Activated CD4-positive, alpha-beta T cell treated with anti-CD3 and anti-CD28 coated beads for 36 hours (primary cell): ENCODE results near the gene NXNL2. TPM values are rescaled to one million over a fixed set of nuclear protein-coding genes. Genes with fewer than 3 reads are reported as not detected.

Source experiments
- ATAC-seq: fragments of 200-7000 bp; cut with Tn5 transposase; one replicate; pipeline ENCODE4 v1.10.0; 2021; ENCODE audit warnings: mild to moderate bottlenecking, moderate library complexity
- CTCF ChIA-PET: fragments of 350-600 bp; sonication (Branson Sonifier 250); formaldehyde crosslinking; loops from one replicate; lab custom pipeline; 2021; ENCODE audit warnings: antibody characterized with exemption; lab: Charles Lee
- POLR2A ChIA-PET: fragments of 350-600 bp; sonication (Branson Sonifier 250); formaldehyde crosslinking; loops from one replicate; lab custom pipeline; 2021; ENCODE audit warnings: antibody characterized with exemption, inconsistent platforms; lab: Charles Lee
- DNase-seq: peaks from one replicate; pipeline ENCODE4 v3.0.0-alpha.2; 2020
- H3K27ac Mint-ChIP-seq: one replicate; pipeline ENCODE4 v1.8.0; 2021; ENCODE audit warnings: mixed read lengths
- H3K27me3 Mint-ChIP-seq: one replicate; pipeline ENCODE4 v1.8.0; 2021; ENCODE audit warnings: mixed read lengths
- H3K36me3 Mint-ChIP-seq: one replicate; pipeline ENCODE4 v1.8.0; 2021; ENCODE audit warnings: low read depth, mixed read lengths
- H3K4me1 Mint-ChIP-seq: one replicate; pipeline ENCODE4 v1.8.0; 2021; ENCODE audit warnings: mixed read lengths
- H3K4me3 Mint-ChIP-seq: one replicate; pipeline ENCODE4 v1.8.0; 2021; ENCODE audit warnings: mild to moderate bottlenecking, moderate library complexity, mixed read lengths
- H3K9me3 Mint-ChIP-seq: one replicate; pipeline ENCODE4 v1.8.0; 2021; ENCODE audit warnings: low read depth, mixed read lengths
- intact Hi-C, 2 experiments: fragments of 100-400 bp; cut with DNase I in 1 of 2; cut with micrococcal nuclease in 1 of 2; formaldehyde crosslinking; loops; one replicate each; pipeline versions ENCODE4 v1.14.2 to v1.15.1; 2022 to 2024; cut with DNase I, micrococcal nuclease
- total RNA-seq, 2 experiments: library from RNA; stranded (reverse); gene quantifications; one replicate each; pipeline ENCODE4 v1.2.3, GENCODE V29; 2021

The NXNL2 gene
- total RNA-seq, 2 experiments from 2014 or later: not detected

- Mint-ChIP-seq H3K27me3 (peaks cover 16% of the 10 kb centered on the region), H3K4me1 (peaks cover 5% of the 10 kb centered on the region), H3K4me3 (no peak overlapping the region), H3K36me3 (no peaks in the 10 kb centered on the region), H3K27ac (no peak overlapping the region), H3K9me3 (no peaks in the 10 kb centered on the region)
- DNase-seq: no peak
- no peak for ATAC-seq
- intact Hi-C loops: no loop called here
- ChIA-PET CTCF (interaction anchor here (0.7 kb wide), 1 partner anchor 305 kb away, joined by 3 read pairs; no protein-coding TSS in a partner anchor), POLR2A (no interaction called here)
Measured at GRCh38 chr9:88553350-88553749, 18.4 kb downstream of the NXNL2 start.

DNA sequence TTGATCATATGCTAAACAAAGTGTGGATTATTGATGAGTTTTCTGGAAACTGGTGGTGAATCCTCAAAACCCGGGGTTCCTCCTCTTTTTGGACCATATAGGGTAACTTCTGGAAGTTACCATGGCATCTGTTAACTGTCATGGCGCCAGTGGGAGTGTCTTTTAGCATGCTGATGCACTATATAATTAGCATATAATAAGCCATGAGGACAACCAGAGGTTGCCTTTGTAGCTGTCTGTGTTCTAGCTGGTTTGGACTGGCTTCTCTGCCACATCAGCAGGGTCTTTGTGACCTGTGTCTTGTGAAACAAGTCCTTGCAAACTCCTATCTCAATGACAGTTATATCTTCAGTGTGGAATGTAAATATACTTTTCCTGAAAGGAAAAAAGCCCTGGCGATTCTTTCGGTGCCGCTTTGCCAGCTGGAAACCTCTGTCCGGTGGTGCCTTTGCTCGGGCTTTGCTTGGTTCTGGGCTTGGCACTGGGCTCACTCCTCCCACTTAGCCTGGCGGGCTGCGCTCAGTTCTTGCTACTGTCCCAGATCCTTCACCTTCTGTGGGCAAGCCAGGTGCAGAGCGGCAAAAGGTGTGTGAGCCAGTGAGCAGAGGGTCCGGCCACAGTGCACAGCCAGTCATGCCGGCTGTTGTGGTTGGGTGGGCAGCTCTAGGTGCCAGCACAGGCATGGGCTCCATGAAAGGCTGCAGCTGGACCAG lies 20.4 kb downstream of the NXNL2 start:
- CTCF ChIA-PET: no interaction called here
- no peaks in the 10 kb centered on the region for H3K36me3 Mint-ChIP-seq
- DNase-seq (no peak), ATAC-seq (no peak)
- POLR2A ChIA-PET: no interaction called here
- H3K9me3 Mint-ChIP-seq: no peaks in the 10 kb centered on the region
- H3K4me1 Mint-ChIP-seq: peaks cover 5% of the 10 kb centered on the region
- H3K4me3 Mint-ChIP-seq: no peak overlapping the region
- H3K27ac Mint-ChIP-seq: no peak overlapping the region
- peaks cover 15% of the 10 kb centered on the region for H3K27me3 Mint-ChIP-seq
- intact Hi-C loops: no loop called here

GRCh38 chr9:88559661-88560060 lies 24.7 kb downstream of the NXNL2 start:
- no peak for DNase-seq
- no peak for ATAC-seq
- Mint-ChIP-seq H3K36me3 (no peaks in the 10 kb centered on the region), H3K4me3 (no peak overlapping the region), H3K27me3 (peaks cover 7% of the 10 kb centered on the region), H3K9me3 (no peaks in the 10 kb centered on the region), H3K4me1 (no peaks in the 10 kb centered on the region), H3K27ac (no peak overlapping the region)
- intact Hi-C loops: no loop called here
- CTCF ChIA-PET: no interaction called here
- POLR2A ChIA-PET: no interaction called here

DNA sequence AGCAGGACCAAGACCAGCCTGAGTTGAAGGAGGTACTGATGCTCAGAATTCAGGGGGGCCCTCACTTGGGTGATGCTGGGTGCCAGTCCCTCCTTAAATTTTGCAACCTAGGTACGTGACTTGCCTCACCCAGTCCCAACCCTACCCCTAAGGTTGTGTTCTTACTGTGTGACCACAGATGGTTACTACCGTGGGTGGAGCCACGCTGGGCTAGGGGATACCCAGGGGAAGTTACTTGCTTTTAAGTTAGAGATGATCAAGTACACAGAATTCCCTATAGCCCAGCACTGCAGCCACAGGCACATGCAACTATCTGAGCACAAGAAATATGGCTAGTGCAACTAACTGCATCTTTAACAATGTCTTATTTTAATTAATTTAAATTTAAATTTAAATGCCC lies 32.9 kb downstream of the NXNL2 start:
- Mint-ChIP-seq H3K27ac (no peak overlapping the region), H3K9me3 (no peaks in the 10 kb centered on the region), H3K36me3 (no peaks in the 10 kb centered on the region), H3K4me3 (no peak overlapping the region), H3K4me1 (peaks cover 2% of the 10 kb centered on the region), H3K27me3 (peaks cover 2% of the 10 kb centered on the region)
- ChIA-PET POLR2A (no interaction called here), CTCF (no interaction called here)
- intact Hi-C loops: no loop called here
- DNase-seq (peak; percentile 58), ATAC-seq (peak; percentile 80)

- DNase-seq (no peak), ATAC-seq (no peak)
- Mint-ChIP-seq H3K36me3 (no peaks in the 10 kb centered on the region), H3K9me3 (no peaks in the 10 kb centered on the region), H3K27me3 (peaks cover 12% of the 10 kb centered on the region), H3K4me3 (no peak overlapping the region), H3K4me1 (peaks cover 2% of the 10 kb centered on the region), H3K27ac (no peak overlapping the region)
- intact Hi-C loops: no loop called here
- POLR2A ChIA-PET: no interaction called here
- CTCF ChIA-PET: no interaction called here
Measured at GRCh38 chr9:88571419-88571818, 36.4 kb downstream of the NXNL2 start.

GRCh38 chr9:88572684-88573083 lies 37.7 kb downstream of the NXNL2 start:
- peaks cover 16% of the 10 kb centered on the region for H3K27me3 Mint-ChIP-seq
- peaks cover 1% of the 10 kb centered on the region for H3K4me1 Mint-ChIP-seq
- H3K27ac Mint-ChIP-seq: no peak overlapping the region
- DNase-seq (no peak), ATAC-seq (no peak)
- intact Hi-C loops: no loop called here
- no peaks in the 10 kb centered on the region for H3K9me3 Mint-ChIP-seq
- ChIA-PET CTCF (no interaction called here), POLR2A (no interaction called here)
- no peaks in the 10 kb centered on the region for H3K36me3 Mint-ChIP-seq
- no peak overlapping the region for H3K4me3 Mint-ChIP-seq

DNA sequence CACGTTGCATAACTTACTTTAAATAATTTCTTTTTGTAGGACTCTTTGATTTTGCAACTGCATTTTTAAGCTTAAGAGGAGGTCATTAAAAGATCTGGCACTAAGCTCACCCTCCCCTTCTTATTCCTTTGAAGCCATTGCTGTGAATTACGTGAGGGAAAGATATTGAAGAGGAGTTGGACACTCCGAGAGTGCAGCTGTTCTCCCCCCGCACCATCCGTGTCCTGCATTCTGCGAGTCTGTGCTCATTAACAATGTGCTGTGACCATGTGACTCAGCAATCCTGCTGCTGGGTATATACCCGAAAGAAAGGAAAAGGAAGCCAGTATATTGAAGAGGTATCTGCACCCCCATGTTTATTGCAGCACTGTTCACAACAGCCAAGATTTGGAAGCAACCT lies 40.0 kb downstream of the NXNL2 start:
- Mint-ChIP-seq H3K27me3 (peaks cover 14% of the 10 kb centered on the region), H3K9me3 (no peaks in the 10 kb centered on the region), H3K4me3 (no peak overlapping the region), H3K4me1 (no peaks in the 10 kb centered on the region), H3K27ac (no peak overlapping the region), H3K36me3 (no peaks in the 10 kb centered on the region)
- ChIA-PET CTCF (no interaction called here), POLR2A (no interaction called here)
- ATAC-seq (no peak), DNase-seq (no peak)
- intact Hi-C loops: loop anchor here (5.0 kb wide), 2 partner anchors 427 to 468 kb away; no protein-coding TSS in a partner anchor

- POLR2A ChIA-PET: no interaction called here
Measured at GRCh38 chr9:88577256-88578120, 42.5 kb downstream of the NXNL2 start.

DNA sequence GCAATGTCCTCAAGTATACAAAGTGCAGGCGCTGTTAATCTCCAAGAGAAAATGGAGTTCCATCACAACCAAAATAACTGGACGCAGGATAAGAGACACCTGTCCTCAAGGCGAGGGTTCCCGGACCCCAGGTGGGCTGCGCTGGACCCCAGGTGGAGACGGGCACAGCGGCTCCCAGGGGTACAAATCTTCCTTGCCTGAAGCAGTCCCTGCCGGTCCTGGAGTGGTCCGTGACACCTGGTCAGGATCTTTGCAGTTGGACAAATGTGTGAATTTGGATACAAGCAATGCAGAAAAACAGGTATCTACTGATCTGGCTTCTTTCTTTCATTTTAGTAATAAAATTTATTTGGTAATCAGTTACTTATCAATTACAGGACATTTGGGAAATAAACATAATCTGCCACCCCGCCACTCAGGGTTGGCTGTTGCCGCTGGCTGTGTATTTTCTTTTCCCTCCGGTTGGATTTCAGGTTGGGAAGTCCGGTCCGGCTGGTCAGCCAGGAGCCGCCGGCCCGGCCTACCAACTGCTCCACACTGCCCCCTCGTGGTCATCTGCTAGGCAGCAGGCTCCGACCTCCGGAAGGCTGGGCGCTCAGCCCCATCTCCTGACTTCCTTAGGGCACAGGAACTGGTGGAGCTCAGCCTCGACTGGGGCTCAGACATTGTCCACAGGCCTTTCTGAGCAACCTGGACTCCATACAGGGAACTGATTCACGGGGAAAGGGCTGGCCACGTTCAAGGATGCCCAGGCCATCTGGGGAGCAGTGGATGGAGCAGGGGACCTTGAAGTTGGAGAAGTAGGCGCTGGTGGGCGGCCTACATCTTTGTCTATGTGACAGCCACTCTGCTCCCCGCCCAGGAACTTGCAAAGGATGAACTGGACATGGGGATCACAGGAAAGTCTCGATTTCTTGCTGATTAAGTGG lies 43.4 kb downstream of the NXNL2 start:
- Mint-ChIP-seq H3K27ac (no peak overlapping the region), H3K4me1 (no peaks in the 10 kb centered on the region), H3K27me3 (peaks cover 13% of the 10 kb centered on the region), H3K36me3 (no peaks in the 10 kb centered on the region), H3K9me3 (no peaks in the 10 kb centered on the region), H3K4me3 (peak overlapping the region; percentile 31)
- intact Hi-C loops: loop anchor here (1.0 to 5.0 kb wide), 6 partner anchors 189 to 628 kb away; no protein-coding TSS in a partner anchor
- peak; percentile 84 for DNase-seq
- ChIA-PET CTCF (interaction anchor here (0.7 to 0.9 kb wide), 2 partner anchors 27 to 57 kb away, joined by 3 read pairs; no protein-coding TSS in a partner anchor), POLR2A (no interaction called here)
- peak; percentile 73 for ATAC-seq

More at GRCh38 chr9:88577256-88578120, 42.5 kb downstream of the NXNL2 start:
- Mint-ChIP-seq H3K4me3 (no peak overlapping the region), H3K27ac (no peak overlapping the region), H3K36me3 (no peaks in the 10 kb centered on the region), H3K4me1 (no peaks in the 10 kb centered on the region), H3K9me3 (no peaks in the 10 kb centered on the region), H3K27me3 (peaks cover 14% of the 10 kb centered on the region)
- CTCF ChIA-PET: no interaction called here
- no peak for DNase-seq
- ATAC-seq: no peak
- intact Hi-C loops: loop anchor here (1.0 to 5.0 kb wide), 6 partner anchors 188 to 627 kb away; no protein-coding TSS in a partner anchor

DNA sequence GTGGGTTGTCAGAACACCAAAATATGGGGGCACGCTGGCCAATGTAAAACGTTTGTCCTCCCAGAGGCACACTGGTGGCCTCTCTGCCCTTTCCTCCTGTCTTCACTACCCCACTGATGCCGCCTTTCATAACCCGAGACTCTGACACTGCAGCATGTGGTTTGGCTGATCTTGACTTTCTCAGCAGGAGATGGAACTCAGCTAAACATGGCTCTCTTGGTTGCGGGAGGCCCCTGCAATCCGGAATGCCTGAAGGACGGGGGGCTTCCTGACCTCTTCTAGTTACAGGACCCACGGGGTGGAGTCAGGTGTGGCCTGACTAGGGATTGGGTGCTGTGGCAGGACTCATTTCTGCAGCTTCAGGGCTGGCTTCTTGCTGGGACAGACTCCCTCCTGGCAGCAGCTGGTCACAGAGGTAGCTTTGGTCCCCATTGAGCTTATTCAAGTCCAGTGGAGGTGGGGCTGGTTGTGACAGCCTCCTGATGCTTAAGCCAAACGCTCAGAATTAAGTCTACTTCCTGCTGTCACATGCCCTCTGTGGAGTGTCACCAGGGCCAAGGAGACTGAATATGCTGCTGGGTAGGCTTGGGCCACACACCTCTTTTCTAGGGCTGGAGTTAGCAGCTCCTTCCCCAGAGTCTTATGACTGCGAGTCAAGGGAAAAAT lies 44.2 kb downstream of the NXNL2 start:
- no peak overlapping the region for H3K4me3 Mint-ChIP-seq
- intact Hi-C loops: loop anchor here (2.0 to 5.0 kb wide), 4 partner anchors 423 to 628 kb away; no protein-coding TSS in a partner anchor
- ATAC-seq: no peak
- H3K4me1 Mint-ChIP-seq: peaks cover 7% of the 10 kb centered on the region
- H3K36me3 Mint-ChIP-seq: no peaks in the 10 kb centered on the region
- no peak overlapping the region for H3K27ac Mint-ChIP-seq
- POLR2A ChIA-PET: no interaction called here
- DNase-seq: no peak
- H3K9me3 Mint-ChIP-seq: no peaks in the 10 kb centered on the region
- CTCF ChIA-PET: interaction anchor here (0.5 to 0.9 kb wide), 4 partner anchors 26 to 2000 kb away, joined by 3 to 4 read pairs (median 3); no protein-coding TSS in a partner anchor
- peaks cover 10% of the 10 kb centered on the region for H3K27me3 Mint-ChIP-seq
